ENCODE results near the gene EFCAB12.

Gene EFCAB12

GRCh38 chr3:129428376-129429079 is at the start of gene EFCAB12:
Gene EFCAB12, minus strand, starts transcription at chr3:129428636. Its CDS starts 148 bp downstream, at chr3:129428488.
- DNase-seq = peak; percentile 96

GRCh38 chr3:129476586-129476985 is 48.1 kb upstream of the EFCAB12 start:
- no peak for DNase-seq

GRCh38 chr3:129475863-129476262 is 47.4 kb upstream of the EFCAB12 start:
- no peak for DNase-seq

GRCh38 chr3:129474984-129475804 is 46.8 kb upstream of the EFCAB12 start:
- DNase-seq = no peak

- DNase-seq = no peak
Observed at GRCh38 chr3:129473769-129474152, 45.3 kb upstream of the EFCAB12 start.

GRCh38 chr3:129473067-129473768 is 44.8 kb upstream of the EFCAB12 start:
- DNase-seq = no peak

- no peak for DNase-seq
Observed at GRCh38 chr3:129470861-129471260, 42.4 kb upstream of the EFCAB12 start.

- no peak for DNase-seq
Observed at GRCh38 chr3:129469026-129469425, 40.6 kb upstream of the EFCAB12 start.

- DNase-seq = no peak
Observed at GRCh38 chr3:129467932-129468331, 39.5 kb upstream of the EFCAB12 start.

- DNase-seq = no peak
Observed at GRCh38 chr3:129463716-129464115, 35.3 kb upstream of the EFCAB12 start.

- no peak for DNase-seq
Observed at GRCh38 chr3:129463094-129463493, 34.7 kb upstream of the EFCAB12 start.

- no peak for DNase-seq
Observed at GRCh38 chr3:129462361-129462968, 34.0 kb upstream of the EFCAB12 start.

- no peak for DNase-seq
Observed at GRCh38 chr3:129461461-129462146, 33.2 kb upstream of the EFCAB12 start.

- DNase-seq = no peak
Observed at GRCh38 chr3:129461022-129461421, 32.6 kb upstream of the EFCAB12 start.

GRCh38 chr3:129460572-129460971 is 32.1 kb upstream of the EFCAB12 start:
- no peak for DNase-seq

GRCh38 chr3:129460155-129460554 is 31.7 kb upstream of the EFCAB12 start:
- DNase-seq = no peak

- DNase-seq = no peak
Observed at GRCh38 chr3:129453732-129454131, 25.3 kb upstream of the EFCAB12 start.

- no peak for DNase-seq
Observed at GRCh38 chr3:129449279-129450115, 21.1 kb upstream of the EFCAB12 start.

- DNase-seq = no peak
Observed at GRCh38 chr3:129448186-129448895, 19.9 kb upstream of the EFCAB12 start.

GRCh38 chr3:129446926-129447325 is 18.5 kb upstream of the EFCAB12 start:
- DNase-seq = no peak

GRCh38 chr3:129445471-129445870 is 17.0 kb upstream of the EFCAB12 start:
- DNase-seq = no peak
